Measurements from ENCODE around the gene TBCCD1.

GRCh38 chr3:186608624-186609215, 41.6 kb upstream of the TBCCD1 start:
- TF ChIP-seq POLR2A (IDR thresholded peaks at IDR 0.05; ENCODE audit: low read depth, low read length) (no peak), POLR2AphosphoS5 (IDR thresholded peaks at IDR 0.05; ENCODE audit: low read depth, low read length) (no peak), TAF1 (IDR thresholded peaks at IDR 0.05; ENCODE audit: low read depth, low read length) (no peak), POU2F2 (IDR thresholded peaks at IDR 0.05; ENCODE audit: low read depth, low read length) (no peak), SPI1 (IDR thresholded peaks at IDR 0.05; ENCODE audit: low read depth, low read length) (no peak)
